Memory B cell (primary cell): ENCODE results near the gene SEH1L.

Experiments used
- ATAC-seq: fragments of 150-1000 bp; cut with Tn5 transposase; 2 replicates; pipeline ENCODE4 v1.10.0; 2021; ENCODE audit warnings: low read depth, mild to moderate bottlenecking, moderate library complexity
- DNase-seq, 2 donors: peaks; one replicate each; pipeline ENCODE4 v3.0.0; 2022; ENCODE audit warnings: low spot score in 2 of 2
- H3K27ac Mint-ChIP-seq: one replicate; pipeline ENCODE4 v1.8.0; 2022; ENCODE audit warnings: mild to moderate bottlenecking, moderate library complexity, mixed read lengths
- H3K27me3 Mint-ChIP-seq: one replicate; pipeline ENCODE4 v1.8.0; 2022; ENCODE audit warnings: mixed read lengths
- H3K36me3 Mint-ChIP-seq: one replicate; pipeline ENCODE4 v1.8.0; 2022; ENCODE audit warnings: mild to moderate bottlenecking, mixed read lengths
- H3K4me1 Mint-ChIP-seq: one replicate; pipeline ENCODE4 v1.8.0; 2022; ENCODE audit warnings: mixed read lengths
- H3K4me3 Mint-ChIP-seq: one replicate; pipeline ENCODE4 v1.8.0; 2022; ENCODE audit warnings: mild to moderate bottlenecking, moderate library complexity, mixed read lengths
- H3K9me3 Mint-ChIP-seq: one replicate; pipeline ENCODE4 v1.8.0; 2022; ENCODE audit warnings: mixed read lengths

Gene SEH1L

DNA sequence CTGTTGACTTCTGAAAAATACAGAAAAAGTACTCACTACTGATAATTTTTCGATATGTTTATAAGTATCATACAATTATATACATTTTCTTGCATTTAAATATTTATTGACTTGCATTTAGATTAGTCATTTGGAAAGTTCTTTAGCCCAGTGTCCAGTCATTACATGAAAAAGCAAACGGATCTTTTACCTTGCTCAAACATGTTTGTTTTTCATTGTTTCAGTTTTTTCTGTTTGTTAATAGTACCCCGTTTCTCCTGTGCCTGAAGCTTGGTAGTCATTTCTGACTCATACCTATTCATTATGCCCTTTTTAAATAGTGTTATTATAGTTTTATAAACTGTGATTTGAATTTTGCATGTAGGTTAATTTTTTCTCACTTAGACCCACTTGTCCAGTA lies 71.5 kb downstream of the SEH1L start:
- H3K36me3 Mint-ChIP-seq, result peaks cover 47% of the 10 kb centered on the region
- no peaks in the 10 kb centered on the region for H3K9me3 Mint-ChIP-seq
- peaks cover 3% of the 10 kb centered on the region for H3K4me1 Mint-ChIP-seq
- no peak for ATAC-seq
- peak overlapping the region; percentile 53 for H3K27ac Mint-ChIP-seq
- DNase-seq, result no peak
- no peak overlapping the region for H3K4me3 Mint-ChIP-seq
- no peaks in the 10 kb centered on the region for H3K27me3 Mint-ChIP-seq

DNA sequence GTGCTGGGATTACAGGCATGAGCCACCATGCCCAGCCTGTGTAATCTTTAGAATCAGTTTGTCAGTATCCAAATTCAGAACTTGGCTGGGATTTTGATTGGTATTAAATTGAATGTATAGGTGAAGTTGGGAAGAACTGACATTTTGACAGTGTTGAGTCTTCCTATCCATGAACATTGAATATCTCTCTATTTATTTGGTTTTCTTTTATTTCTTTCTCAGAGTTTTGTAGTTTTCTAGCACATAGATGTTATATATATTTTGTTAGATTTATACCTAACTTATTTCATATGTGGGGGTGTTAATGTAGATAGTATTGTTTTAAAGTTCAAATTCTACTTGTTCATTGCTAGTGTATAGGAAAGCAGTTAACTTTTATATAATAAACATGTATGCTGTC lies 74.8 kb downstream of the SEH1L start:
- H3K27me3 Mint-ChIP-seq, result no peaks in the 10 kb centered on the region
- no peak overlapping the region for H3K27ac Mint-ChIP-seq
- H3K36me3 Mint-ChIP-seq, result peaks cover 48% of the 10 kb centered on the region
- no peaks in the 10 kb centered on the region for H3K9me3 Mint-ChIP-seq
- ATAC-seq, result no peak
- peaks cover 3% of the 10 kb centered on the region for H3K4me1 Mint-ChIP-seq
- H3K4me3 Mint-ChIP-seq, result no peak overlapping the region
- no peak for DNase-seq

DNA sequence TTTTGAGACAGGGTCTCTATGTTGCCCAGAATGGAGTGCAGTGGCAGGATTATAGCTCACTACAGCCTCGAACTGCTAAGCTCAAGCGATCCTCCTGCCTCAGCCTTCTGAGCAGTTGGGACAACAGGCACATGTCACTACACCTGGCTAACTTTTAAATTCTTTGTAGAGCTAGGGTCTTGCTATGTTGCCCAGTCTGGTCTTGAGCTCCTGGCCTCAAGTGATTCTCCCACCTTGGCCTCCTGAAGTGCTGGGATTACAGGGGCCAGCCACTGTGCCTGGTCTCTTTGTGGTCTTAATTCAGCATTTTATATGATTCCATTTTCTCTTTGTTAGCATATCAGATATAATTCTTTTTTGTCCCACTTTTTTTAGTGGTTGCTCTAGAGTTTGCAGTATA lies 77.4 kb downstream of the SEH1L start:
- peaks cover 3% of the 10 kb centered on the region for H3K4me1 Mint-ChIP-seq
- DNase-seq (no peak), ATAC-seq (no peak)
- peaks cover 48% of the 10 kb centered on the region for H3K36me3 Mint-ChIP-seq
- no peaks in the 10 kb centered on the region for H3K27me3 Mint-ChIP-seq
- H3K27ac Mint-ChIP-seq, result no peak overlapping the region
- H3K9me3 Mint-ChIP-seq, result no peaks in the 10 kb centered on the region
- H3K4me3 Mint-ChIP-seq, result no peak overlapping the region

DNA sequence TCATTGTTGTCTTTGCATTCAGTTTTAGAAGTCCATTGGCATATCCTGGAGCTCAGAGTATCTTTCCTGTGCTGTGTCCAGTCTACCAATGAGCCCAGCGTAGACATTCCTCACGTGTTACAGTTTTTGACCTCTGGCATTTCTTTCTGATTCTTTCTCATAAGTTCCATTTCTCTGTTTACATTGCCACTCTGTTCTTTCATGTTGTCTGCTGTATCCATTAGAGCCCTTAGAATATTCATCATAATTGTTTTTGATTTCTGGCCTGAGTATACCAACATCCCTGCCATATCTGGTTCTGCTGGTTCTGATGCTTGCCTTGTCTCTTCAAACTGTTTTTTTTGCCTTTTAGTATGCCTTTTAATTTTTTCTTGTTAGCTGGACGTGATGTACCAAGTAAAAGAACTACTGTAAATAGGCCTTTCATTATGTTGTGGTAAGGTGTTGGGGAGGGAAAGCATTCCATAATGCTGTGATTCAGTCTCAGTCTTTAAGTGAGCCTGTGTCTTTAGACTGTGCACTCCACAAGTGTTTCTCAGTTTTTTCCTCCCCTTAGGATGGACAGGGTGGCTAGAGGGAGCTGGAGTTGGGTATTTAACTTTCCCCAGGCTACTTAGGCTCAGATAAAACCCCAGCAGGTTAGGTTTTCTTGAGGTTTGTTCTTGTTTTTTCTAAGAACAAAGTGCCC lies 78.9 kb downstream of the SEH1L start:
- DNase-seq (no peak), ATAC-seq (no peak)
- Mint-ChIP-seq H3K27me3 (no peaks in the 10 kb centered on the region), H3K36me3 (peaks cover 49% of the 10 kb centered on the region), H3K9me3 (no peaks in the 10 kb centered on the region), H3K27ac (no peak overlapping the region), H3K4me3 (no peak overlapping the region), H3K4me1 (peaks cover under 1% of the 10 kb centered on the region)

DNA sequence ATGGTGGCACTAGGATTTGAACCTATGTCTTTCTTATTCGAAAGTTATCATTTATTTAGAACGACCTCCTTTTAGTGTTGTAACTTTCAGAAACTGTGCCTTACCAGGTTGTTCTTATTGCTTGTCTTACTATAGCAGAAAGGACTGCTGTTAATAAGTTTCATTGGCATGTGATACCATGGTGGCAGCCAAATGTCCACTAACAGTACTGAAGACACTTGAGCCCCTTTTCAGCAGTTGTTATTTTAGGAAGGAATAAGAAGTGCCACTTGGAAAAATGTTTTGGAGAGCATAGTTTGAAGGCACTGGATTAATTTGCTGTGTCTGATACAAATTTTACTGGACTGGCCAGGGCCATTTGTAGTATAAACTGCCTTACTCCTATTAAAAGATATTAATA lies 81.1 kb downstream of the SEH1L start:
- DNase-seq, result no peak
- Mint-ChIP-seq H3K27me3 (no peaks in the 10 kb centered on the region), H3K36me3 (peaks cover 45% of the 10 kb centered on the region), H3K9me3 (no peaks in the 10 kb centered on the region), H3K27ac (no peak overlapping the region), H3K4me1 (no peaks in the 10 kb centered on the region), H3K4me3 (no peak overlapping the region)
- ATAC-seq, result no peak

DNA sequence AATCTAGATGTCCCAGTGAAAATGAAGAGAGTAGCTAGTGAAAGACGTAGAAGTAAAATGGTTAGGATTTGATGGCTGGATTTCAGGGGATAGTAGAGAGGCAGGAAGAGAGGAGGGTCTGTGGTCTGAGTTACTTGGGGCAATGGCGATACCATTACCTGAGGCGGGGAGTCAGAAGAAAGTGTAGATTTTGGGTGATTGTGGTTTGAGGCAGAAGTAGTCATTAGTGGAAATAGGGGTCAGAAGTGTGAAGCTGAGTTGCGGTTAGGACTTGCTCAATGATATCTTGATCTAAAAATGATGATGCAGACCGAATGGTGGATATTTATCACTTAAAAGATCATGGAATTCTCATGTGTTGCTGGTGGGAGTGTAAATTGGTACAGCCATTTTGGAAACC lies 84.4 kb downstream of the SEH1L start:
- DNase-seq, result no peak
- peak overlapping the region; percentile 3 for H3K27ac Mint-ChIP-seq
- H3K36me3 Mint-ChIP-seq, result peaks cover 41% of the 10 kb centered on the region
- no peaks in the 10 kb centered on the region for H3K27me3 Mint-ChIP-seq
- no peak overlapping the region for H3K4me3 Mint-ChIP-seq
- no peaks in the 10 kb centered on the region for H3K9me3 Mint-ChIP-seq
- no peak for ATAC-seq
- H3K4me1 Mint-ChIP-seq, result no peaks in the 10 kb centered on the region

DNA sequence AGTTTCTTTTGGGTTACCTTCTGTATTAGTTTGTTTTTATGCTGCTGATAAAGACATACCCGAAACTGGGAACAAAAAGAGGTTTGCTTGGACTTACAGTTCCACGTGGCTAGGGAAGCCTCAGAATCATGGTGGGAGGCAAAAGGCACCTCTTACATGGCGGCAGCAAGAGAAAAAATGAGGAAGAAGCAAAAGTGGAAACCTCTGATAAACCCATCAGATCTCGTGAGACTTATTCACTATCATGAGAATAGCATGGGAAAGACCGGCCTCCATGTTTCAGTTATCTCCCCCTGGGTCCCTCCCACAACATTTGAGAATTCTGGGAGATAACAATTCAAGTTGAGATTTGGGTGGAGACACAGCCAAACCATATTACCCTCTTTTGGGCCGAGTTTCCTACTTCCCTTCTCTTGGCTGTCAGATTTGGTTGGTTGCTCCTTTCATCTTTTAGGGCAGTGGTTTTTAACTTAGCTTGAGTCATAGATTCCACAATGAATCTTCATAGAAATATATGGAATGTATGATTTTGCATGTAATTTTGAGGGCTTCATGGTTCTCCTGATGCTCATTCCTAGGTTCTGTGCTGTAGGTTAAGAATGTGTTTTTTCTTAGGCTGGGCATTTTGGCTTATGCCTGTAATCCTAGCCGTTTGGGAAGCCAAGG lies 87.6 kb downstream of the SEH1L start:
- peak overlapping the region; percentile 39 for H3K27ac Mint-ChIP-seq
- H3K4me1 Mint-ChIP-seq, result peaks cover 3% of the 10 kb centered on the region
- no peak overlapping the region for H3K4me3 Mint-ChIP-seq
- no peaks in the 10 kb centered on the region for H3K27me3 Mint-ChIP-seq
- ATAC-seq (no peak), DNase-seq (no peak)
- H3K9me3 Mint-ChIP-seq, result no peaks in the 10 kb centered on the region
- peaks cover 38% of the 10 kb centered on the region for H3K36me3 Mint-ChIP-seq

DNA sequence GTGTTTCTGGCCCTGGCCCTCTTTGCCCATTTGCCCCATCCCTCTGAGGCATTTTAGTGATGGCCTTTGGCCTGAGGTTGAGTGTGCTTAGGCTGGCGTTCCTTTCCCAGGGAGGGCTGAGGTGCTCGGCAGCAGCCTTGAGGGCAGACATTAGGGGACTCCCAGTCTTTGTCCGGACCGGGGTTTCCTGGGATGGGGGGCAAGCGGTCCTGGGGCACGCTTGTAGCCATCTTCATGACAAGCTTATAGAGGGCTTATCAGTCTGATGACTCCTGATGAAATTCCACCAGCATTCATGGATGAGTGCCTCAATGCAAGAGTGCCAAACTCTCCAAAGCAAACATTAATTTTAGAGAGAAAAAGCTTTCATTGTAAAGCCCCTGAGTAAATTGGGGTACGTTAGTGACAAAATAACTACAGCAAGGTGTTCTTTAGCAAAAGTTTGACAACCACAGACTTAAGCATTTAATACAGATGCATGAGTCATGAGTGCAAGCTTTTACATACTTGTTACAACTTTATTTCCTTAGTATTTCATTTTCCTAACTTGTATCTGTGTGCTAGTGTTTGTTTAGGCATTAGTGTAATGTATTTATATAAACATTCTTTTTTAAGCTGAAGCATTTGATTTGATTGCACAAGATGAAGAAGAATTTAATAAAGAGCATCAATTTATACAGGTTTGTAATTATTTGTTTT lies 89.0 kb downstream of the SEH1L start:
- Mint-ChIP-seq H3K27ac (no peak overlapping the region), H3K27me3 (no peaks in the 10 kb centered on the region), H3K9me3 (no peaks in the 10 kb centered on the region), H3K36me3 (peaks cover 33% of the 10 kb centered on the region), H3K4me3 (no peak overlapping the region), H3K4me1 (peaks cover 3% of the 10 kb centered on the region)
- ATAC-seq (no peak), DNase-seq (no peak)
